T-helper 1 cell (primary cell): Measurements from ENCODE around the gene CIAPIN1.
"Not testable (repeated sequence)": the region's sequence is repeated elsewhere in the genome, so short reads cannot be mapped to it uniquely, and the experiment has no call there.

Source experiments
- DNase-seq, 5 donors: peaks; one replicate each; pipeline ENCODE4 v3.0.0-alpha.2; 2012 to 2020

The CIAPIN1 gene

DNA sequence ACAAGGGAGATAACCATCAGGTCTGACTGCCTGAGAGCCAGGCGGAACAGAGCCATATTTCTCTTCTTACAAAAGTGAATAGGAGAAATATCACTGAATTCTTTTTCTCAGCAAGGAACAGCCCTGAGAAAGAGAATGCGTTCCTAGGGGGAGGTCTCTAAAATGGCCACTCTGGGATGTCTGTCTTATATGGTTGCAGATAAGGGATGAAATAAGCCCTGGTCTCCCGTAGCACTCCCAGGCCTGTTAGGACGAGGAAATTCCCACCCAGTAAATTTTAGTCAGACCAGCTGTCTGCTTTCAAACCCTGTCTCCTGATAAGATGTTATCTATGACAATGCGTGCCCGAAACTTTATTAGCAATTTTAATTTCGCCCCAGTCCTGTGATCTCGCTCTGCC, 7.2 kb downstream of the CIAPIN1 start:
- not testable (repeated sequence) for DNase-seq

GRCh38 chr16:57435838-57436237, 11.3 kb downstream of the CIAPIN1 start:
- no peak for DNase-seq

GRCh38 chr16:57434003-57434402, 13.2 kb downstream of the CIAPIN1 start:
- DNase-seq, result no peak

DNA sequence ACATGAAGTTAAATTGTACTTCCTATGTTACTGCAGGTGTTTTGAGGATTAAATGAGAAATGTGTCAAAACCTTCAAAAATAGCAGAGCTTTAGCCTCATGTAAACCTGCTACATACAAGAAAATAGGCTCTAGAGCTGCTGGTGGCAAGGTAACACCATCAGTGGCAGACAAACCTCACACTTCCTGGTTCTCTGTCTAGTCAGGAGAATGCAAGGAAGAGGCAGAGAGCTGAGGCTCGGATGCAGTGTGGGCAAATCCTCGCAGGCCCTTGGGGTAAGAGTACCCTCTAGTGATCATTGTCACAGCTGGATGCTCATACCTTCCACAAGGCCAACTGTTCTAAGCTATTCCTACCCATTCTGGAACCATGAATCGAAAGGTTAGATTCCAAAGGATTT, 14.2 kb downstream of the CIAPIN1 start:
- DNase-seq, result no peak

- DNase-seq, result no peak
Measured at GRCh38 chr16:57432505-57432904, 14.7 kb downstream of the CIAPIN1 start.

GRCh38 chr16:57430955-57431354, 16.2 kb downstream of the CIAPIN1 start:
- no peak for DNase-seq

DNA sequence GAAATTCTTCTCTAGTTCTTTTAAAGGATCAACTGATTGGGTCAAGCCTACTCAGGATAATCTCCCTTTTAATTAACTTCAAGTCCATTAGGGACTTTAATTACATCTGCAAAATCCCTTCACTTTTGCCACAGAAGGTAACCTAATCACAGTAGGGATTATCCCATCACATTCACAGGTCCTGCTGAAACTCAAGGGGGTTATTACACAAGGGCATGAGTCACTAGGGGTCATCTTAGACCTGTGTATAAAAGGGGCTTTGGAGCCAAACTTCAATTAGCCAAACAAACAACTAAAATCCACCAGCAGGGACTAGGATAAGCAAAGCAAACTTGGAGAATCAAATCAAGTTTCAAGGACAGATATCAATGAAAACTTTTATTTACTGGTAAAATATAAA, 19.4 kb downstream of the CIAPIN1 start:
- DNase-seq, result no peak

- no peak for DNase-seq
Measured at GRCh38 chr16:57427307-57427706, 19.9 kb downstream of the CIAPIN1 start.

DNA sequence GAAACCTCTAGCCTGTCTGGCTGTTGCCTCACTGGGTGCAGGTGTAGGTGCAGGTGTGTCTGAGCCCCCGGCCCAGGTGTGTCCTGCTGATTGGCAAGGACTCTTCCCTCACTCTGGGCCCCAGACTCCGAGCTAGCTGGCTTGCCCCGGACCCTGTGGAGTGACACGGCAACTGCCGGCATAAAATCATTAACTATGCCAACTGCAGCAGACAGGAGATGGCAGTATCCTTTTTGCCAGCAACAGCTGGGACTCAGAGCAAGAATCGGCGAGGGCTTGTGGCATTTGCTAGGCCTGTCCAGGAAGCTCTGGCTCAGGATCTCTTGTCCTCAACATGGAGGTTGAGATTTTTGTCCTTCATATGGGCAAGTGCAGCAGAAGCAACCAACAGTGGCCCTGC, 20.8 kb downstream of the CIAPIN1 start:
- no peak for DNase-seq

GRCh38 chr16:57424583-57424982, 22.6 kb downstream of the CIAPIN1 start:
- DNase-seq, result no peak

DNA sequence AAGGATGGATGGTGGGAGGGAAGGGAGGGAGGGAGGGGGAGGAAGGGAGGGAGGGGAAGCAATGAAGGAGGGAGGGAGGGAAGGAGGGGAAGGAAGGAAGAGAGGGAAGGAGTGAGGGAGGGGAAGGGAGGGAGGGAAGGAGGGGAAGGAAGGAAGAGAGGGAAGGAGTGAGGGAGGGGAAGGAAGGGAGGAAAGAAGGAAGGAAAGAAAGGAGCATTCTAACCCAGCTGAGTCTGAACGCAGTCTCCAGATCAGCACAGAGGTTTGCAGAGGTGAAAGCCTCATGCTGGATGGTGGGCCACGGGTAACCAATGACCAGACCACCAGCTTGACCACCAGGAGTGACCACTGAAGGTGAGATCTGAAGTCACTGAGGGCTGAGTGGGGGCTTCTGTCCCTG, 24.0 kb downstream of the CIAPIN1 start:
- no peak for DNase-seq

DNA sequence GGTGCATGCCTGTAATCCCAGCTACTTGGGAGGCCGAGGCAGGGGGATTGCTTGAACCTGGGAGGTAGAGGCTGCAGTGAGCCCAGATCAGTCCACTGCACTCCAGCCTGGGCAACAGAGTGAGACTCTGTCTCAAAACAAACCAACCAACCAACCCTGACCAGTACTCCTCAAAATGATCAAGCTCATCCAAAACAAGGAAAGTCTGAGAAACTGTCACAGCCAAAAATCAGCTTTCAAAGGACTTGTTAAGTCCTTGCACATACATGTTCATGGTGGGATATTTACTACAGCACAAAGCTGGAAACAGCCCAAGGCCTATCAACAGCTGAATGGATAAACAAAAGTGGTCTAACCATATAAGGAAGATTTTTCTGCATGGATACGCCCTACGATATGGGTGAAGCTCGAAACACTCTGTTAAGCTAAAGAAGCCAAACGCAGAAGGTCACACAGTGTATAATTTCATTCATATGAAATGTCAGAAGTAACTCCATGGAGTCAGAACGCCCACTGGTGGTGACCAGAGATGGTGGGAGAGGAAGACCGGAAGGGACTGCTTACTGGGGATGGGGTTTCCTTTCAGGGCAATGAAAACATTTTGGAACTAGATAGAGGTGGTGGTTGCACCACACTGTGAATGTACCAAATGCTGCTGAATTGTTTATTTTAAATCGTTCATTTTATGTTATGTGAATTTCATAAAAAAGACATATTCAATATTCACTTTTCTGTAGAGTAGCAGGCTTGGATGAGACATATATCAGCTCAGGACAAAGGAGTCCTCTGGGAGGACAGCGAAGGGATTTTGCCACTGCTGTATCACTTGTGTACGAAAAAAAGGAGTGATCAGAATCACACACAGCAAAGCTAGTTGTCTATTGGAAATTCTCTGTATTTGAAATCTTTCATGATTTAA, 24.9 kb downstream of the CIAPIN1 start:
- no peak for DNase-seq

GRCh38 chr16:57419506-57419905, 27.7 kb downstream of the CIAPIN1 start:
- no peak for DNase-seq

DNA sequence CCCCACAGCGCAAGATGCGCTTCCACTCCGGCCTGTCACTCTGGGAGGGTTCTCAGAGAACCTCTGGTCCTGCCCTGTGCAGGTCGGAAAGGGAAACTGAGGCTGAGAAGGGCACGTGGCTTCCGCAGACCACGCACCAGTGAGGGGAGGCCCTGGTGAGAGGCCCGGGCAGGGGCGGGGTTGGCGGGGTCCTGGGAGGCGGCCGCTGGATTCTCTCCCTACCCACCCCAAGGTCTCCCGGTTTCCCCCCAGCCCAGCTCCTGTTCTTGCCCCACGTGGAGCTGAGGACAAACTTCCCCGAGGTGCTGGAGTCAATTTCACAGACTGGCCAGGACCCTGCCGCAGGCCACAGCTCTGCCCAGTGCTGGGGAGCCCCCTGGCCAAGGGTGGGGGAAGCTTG, 31.1 kb downstream of the CIAPIN1 start:
- DNase-seq, result no peak

- no peak for DNase-seq
Measured at GRCh38 chr16:57413733-57414132, 33.5 kb downstream of the CIAPIN1 start.

DNA sequence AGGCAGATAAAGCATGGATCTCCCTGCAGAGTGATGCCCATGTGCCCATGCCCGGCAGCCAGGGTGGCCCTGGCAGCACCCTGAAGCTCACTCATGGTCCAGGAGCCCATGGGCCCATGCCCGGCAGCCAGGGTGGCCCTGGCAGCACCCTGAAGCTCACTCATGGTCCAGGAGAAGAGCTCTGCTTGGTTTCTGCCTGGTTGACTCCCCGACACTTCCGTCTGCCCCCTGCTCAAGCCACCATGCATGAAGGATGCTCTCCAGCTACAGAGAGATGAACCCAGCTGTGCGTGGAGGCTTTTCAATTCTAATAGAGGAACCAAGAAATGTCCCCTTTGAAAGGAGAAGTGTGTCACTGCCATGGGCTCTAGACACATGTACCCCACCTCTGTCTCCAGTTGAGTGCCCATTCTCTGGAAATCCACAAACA, 33.9 kb downstream of the CIAPIN1 start:
- DNase-seq, result no peak

DNA sequence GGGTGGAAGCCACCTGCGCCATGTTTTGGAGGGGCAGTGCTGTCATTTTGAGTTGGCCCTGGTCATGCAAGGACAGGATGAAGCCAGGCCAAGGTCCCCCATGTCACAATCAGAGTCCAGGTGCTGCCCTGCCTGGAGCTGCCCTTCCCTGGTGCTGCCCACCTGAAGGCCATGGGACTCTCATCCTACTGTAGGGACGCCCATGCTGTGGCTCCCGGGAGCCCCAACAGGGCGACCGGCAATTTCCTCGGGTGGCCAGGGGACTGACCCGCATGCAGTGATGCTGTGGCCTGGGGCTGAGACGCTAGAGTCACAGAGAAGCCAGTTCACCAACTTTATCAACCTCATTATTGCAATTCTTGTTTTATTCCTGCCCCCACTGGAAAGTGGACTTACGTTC, 34.6 kb downstream of the CIAPIN1 start:
- DNase-seq, result no peak

DNA sequence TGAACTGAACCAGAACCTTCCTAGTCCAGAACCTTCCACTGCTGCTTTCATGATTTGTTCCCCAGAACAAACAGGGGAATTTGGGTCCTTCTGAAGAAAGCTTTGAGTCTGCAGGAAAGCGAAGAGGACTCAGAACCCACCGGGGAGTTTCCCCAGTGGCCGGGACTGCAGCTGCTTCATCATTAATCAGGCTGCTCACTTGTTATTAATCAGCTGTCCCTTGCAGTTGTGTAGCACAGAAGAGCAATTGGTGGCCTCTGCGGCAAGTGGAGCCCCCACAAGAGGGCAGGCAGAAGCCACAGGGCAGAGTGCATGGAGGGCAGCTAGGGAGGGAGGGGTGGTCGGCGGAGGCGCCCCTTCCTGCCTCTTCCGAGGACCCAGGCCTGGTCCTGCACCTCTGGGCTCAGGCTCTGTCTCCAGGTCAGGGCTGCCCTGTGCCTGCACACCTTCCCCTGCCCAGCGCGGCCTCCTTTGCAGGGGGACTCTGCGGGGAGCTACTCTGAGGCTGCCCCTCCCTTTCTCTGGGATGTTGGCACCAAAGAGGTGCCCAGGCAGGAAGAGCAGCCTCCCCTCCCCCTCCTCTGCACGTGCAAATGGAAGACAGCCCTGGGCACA, 35.7 kb downstream of the CIAPIN1 start:
- DNase-seq, result no peak

GRCh38 chr16:57409870-57410587, 37.2 kb downstream of the CIAPIN1 start:
- no peak for DNase-seq

GRCh38 chr16:57409065-57409464, 38.1 kb downstream of the CIAPIN1 start:
- DNase-seq, result no peak

- no peak for DNase-seq
Measured at GRCh38 chr16:57407521-57408353, 39.4 kb downstream of the CIAPIN1 start.

DNA sequence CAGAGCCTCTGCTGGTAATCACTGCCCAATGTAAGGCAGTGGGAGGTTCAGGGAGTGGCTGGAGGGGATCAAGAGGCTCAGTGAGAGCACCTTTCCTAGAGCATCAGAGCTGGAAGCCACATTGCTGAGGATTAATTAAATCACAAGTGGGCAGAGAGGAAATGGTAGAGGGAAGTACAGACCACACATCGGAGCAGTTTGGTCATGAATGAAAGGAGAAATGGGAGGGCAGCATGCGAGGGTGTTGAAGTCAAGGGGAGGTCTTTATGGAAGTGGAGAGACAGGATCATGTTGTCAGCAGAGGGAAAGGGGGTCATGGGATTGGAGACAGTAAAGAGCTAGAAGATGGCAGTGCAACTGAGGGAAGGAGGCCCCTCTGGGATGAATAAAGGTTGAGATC, 40.3 kb downstream of the CIAPIN1 start:
- no peak for DNase-seq

DNA sequence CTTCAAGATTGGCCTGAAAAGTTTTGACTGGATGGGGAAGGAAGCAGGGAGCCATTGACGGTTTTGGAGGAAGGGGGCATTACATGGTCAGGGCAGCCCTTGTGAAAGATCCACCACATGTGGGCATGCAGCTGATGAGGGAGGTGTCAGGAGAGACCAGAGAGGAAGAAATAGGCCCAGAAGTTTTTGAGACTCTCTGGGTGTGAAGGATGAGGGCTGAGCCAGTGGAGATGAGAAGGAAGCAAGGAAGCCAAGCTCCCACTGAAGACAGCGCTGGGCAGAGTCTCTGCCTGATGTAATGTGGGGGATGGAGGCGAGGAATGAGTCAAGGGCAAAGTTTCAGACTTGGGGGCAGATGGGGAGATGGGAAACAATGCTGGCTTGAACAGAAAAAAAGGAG, 42.1 kb downstream of the CIAPIN1 start:
- DNase-seq, result no peak
